ENCODE data around the gene HBE1. TPM values are rescaled to one million over a fixed set of nuclear protein-coding genes. Genes with fewer than 3 reads are reported as not detected.

Gene HBE1
- total RNA-seq, 1 experiment from 2014 or later: not detected

GRCh38 chr11:5235364-5236095, 34.2 kb downstream of the HBE1 start:
- WGBS (ENCODE audit: extremely low coverage, insufficient read length, low lambda C conversion rate): no CpG with 5 or more reads among the region's 5 CpGs
- no peaks in the 10 kb centered on the region for H3K79me2 ChIP-seq (ENCODE audit: insufficient read depth, low read length)
- H3K4me2 ChIP-seq (ENCODE audit: insufficient read depth, insufficient read length, low read length): no peak overlapping the region
- no peak overlapping the region for H2BK5ac ChIP-seq (ENCODE audit: insufficient read length, low read length)
- no peak overlapping the region for H4K5ac ChIP-seq (ENCODE audit: insufficient read length, low read depth, low read length)
- Mint-ChIP-seq H3K27ac (no peak overlapping the region), H3K27me3 (ENCODE audit: low read depth) (peaks cover 6% of the 10 kb centered on the region), H3K4me3 (no peak overlapping the region), H3K9me3 (no peaks in the 10 kb centered on the region), H3K4me1 (no peaks in the 10 kb centered on the region), H3K36me3 (ENCODE audit: insufficient read depth in 1 of 3, low read depth in 3 of 3) (no peaks in the 10 kb centered on the region)
- H2BK120ac ChIP-seq (ENCODE audit: low read depth, low read length, poor library complexity, severe bottlenecking): no peak overlapping the region
- H3K4ac ChIP-seq (ENCODE audit: low read depth, low read length): no peak overlapping the region
- no peak overlapping the region for H2BK20ac ChIP-seq (ENCODE audit: low read depth, low read length, poor library complexity, severe bottlenecking)
- H4K91ac ChIP-seq (ENCODE audit: insufficient read length, low read depth, low read length): no peak overlapping the region
- H3K18ac ChIP-seq (ENCODE audit: insufficient read length, low read depth, low read length): no peak overlapping the region
- no peaks in the 10 kb centered on the region for H3K79me1 ChIP-seq (ENCODE audit: insufficient read depth, low read depth, low read length, poor library complexity, severe bottlenecking)
- no peak overlapping the region for H2BK12ac ChIP-seq (ENCODE audit: insufficient read length, low read depth, low read length)
- H3T11ph ChIP-seq (ENCODE audit: low read length): no peak overlapping the region
- no peak for TF ChIP-seq CTCF (conservative IDR thresholded peaks at IDR 0.05)
- no peak overlapping the region for H2AK5ac ChIP-seq (ENCODE audit: insufficient read length, low read length)
- no peaks in the 10 kb centered on the region for H4K20me1 ChIP-seq (ENCODE audit: control insufficient read depth, insufficient read depth, insufficient read length)
- no peak for DNase-seq
- H3K23me2 ChIP-seq (ENCODE audit: insufficient read length, low read depth, low read length, poor library complexity, severe bottlenecking): no peaks in the 10 kb centered on the region
- H2AFZ ChIP-seq (ENCODE audit: low read length): no peak overlapping the region
- no peak overlapping the region for H3K56ac ChIP-seq (ENCODE audit: insufficient read length, low read depth, low read length)
- no peaks in the 10 kb centered on the region for H3K27me3 ChIP-seq (ENCODE audit: insufficient read depth, low read length)
- H3K23ac ChIP-seq (ENCODE audit: insufficient read length, low read depth, low read length): no peak overlapping the region
- no peak overlapping the region for H3K9ac ChIP-seq (ENCODE audit: extremely low read depth, insufficient read length, low read length)
- H3K27ac ChIP-seq (ENCODE audit: insufficient read length, low read depth, low read length): no peak overlapping the region
- H3K9me3 ChIP-seq (ENCODE audit: control insufficient read depth, low read depth, low read length): no peaks in the 10 kb centered on the region
- H3K14ac ChIP-seq (ENCODE audit: insufficient read depth, low read length): no peak overlapping the region
- H3K4me1 ChIP-seq (ENCODE audit: insufficient read depth, low read length): no peaks in the 10 kb centered on the region
- H2BK15ac ChIP-seq (ENCODE audit: low read depth, low read length): no peak overlapping the region
- no peak overlapping the region for H4K8ac ChIP-seq (replicated peaks; ENCODE audit: insufficient read length, low read depth, low read length)

Measured in H9 (cell line).